NCI-H187 treated with DMSO at 0.1 percent for 48 hours (cell line): ENCODE data around the gene NOXO1.
A peak's percentile ranks its signal among the peaks of the same experiment; 100 is the strongest.

Experiments
- DNase-seq: peaks from one replicate; lab custom pipeline; 2025; lab: John Stamatoyannopoulos, UW

The NOXO1 gene

DNA sequence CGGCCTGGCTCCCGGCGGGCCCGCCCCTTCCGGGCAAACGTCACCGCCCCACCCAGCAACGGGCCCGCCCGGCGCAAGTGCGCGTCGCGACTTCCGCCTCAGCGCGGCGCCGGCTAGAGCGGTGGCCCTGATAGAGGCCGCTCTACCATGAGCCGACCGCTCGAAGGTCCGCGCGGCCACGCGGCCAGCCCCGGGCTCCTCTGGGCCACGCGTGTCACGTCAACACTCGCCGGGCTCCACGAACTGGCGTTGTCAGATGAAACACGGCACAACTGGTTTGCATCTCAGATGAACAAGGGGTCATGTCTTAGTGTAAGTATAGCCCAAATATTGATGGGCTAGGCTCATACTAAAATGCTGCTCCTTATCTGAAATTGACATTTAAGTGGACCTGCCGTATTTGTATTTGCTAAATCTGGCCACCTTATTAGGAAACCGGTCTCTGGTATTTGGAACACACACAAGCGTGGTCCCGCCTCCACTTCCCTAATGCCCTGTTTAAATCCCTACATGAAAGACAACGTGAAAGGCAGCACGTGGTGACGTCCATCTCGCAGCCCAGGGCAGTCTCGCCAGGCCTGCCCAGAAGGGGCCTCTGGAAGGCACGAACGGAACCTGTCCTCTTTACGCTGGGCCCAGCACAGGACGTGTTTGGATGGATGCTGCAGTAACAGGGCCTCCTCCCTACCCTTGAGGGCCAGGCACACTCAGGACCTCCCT, 28.7 kb upstream of the NOXO1 start, which contains the start of gene ZNF598:
Gene ZNF598, minus strand, starts transcription at position 31 of the 720 bp plus-strand sequence.
- DNase-seq: peak; percentile 48

DNA sequence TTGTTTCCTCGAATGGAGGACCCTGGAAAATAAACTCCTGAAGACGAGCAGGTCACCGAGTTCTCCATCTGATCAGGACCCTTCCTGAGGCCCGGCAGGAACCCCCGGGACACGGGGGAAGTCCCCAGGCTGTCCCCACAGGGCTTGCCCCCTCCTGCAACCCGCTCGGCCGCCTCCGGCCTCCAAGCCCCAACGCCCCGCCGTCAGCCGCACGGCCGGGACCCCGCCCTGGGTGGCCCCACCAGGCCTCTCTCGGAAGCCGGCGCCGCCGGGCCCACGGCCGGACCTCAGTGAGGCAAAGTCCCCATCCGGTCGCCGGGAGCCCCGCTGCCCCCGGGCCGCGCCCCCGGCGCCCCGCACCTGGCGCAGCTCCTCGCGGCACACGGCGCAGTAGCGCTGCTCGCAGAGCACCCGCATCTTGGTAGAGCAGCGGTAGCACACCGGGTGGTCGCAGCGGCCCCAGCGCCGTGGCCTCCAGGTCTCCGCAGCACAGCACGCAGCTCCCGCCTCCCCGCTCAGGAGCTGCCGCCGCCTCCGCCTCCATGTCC, 28.0 kb upstream of the NOXO1 start:
- no peak for DNase-seq

- DNase-seq: no peak
These were observed 27.4 kb upstream of the NOXO1 start for GRCh38 chr16:2008631-2009163.

GRCh38 chr16:2008009-2008526, 26.8 kb upstream of the NOXO1 start:
- DNase-seq: no peak

- DNase-seq: no peak
These were observed 26.0 kb upstream of the NOXO1 start for GRCh38 chr16:2007081-2007836.

DNA sequence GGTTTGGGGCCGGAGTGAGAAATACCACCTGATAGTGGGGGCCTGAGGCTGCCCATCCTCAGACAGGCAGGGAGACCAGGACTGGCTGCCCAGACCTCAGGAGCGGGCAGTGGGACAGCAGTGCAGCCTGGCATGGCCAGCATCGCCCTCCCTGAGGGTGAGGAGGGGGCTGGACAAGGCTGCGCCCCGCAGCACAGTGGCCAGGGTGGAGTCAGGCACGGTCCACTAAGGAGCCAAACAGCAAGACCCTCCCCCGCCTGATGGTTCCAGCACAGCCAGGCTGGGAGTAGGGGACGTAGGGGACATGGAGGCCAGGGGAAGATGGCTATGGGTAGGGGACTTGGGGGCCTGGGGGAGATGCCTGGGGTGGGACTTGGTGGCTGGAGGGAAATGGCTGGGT, 25.0 kb upstream of the NOXO1 start:
- no peak for DNase-seq

DNA sequence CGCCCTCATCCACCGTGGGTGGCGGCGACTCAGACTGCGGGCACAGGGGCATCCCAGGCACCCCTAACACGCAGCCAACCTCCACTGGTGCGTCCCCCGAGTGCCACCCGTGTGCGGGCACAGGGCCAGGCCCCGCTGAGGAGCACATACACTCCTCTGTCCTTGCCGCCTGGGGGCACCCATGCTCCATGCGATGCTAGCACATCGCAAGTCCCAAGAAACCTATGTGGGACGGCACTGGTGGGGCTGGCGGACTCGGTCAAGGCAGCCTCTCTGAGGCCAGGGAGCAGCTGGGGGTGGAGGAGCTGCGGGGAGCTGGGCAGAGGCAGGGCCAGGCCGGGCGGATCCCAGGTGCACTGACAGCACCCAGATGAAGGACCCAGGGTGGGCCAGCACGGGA, 24.4 kb upstream of the NOXO1 start:
- no peak for DNase-seq

DNA sequence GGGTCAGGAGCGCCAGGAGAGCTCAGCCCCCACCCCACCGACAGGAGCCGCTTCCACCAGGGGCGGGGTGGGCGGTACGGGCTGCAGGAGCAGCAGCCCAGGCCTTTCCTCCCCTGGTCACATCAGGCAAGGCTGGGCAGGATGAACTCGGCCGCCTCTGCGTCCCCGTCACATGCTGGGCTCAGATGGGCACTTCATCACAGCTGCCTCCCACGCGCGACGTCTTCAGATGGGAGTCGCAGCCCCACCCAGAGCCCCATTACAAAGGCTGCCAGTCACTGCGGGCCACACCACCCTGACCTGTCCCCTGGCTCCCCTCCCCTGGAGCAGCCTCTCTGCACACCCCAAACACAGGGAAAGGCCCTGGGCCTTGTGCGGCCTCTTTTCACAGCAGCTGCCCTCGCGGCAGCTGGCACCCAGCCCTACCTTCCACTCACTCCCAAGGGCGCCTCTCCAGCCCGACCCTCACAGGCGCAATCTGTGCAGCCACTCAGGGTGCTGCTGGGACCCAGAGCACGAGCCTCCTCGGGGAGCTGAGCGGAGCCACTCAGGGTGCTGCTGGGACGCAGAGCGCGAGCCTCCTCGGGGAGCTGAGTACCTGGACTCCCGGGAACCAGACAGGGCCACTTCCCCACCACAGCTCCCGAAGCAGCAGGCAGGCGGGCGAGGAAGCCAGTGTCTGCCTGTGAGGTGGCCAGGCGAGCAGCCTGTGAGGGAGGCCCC, 23.7 kb upstream of the NOXO1 start:
- no peak for DNase-seq

DNA sequence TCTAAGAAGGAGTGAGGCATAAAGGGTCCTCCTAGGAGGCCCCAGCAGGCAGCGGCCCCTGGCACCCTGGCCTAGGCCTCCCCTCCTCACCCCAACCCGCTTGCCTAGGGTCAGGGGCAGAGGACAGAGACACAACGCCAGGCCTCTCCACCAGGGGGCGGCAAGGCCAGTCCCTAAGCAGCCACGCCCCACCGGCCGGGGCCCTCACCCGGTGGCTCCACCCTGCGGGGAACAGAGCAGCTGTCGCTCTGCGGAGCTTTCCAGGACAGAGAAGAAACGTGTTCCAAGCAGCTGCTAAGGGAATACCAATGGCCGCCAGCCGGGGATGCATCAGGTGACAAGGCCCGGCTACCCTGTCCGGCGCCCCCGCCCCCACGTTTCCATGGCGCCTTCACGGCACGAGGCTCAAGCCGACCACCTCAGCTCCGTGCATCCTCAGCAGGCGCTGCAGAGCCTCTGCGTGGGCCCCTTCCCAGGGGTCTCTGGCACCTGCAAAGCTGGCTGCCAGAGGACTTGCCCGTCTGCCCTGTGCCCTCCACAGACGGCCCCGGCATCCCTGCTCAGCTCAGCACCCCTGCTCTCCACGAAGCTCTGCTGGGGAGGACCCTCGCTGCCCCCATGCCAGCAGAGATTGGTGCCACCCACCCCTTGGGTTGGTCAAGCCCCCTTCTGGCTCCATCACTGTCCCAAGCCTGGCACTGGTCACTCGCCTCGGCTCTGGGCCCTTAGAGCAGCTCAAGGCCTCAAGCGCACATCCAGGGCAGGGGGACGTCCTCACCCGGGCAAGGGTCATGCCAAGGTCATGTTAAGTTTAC, 22.8 kb upstream of the NOXO1 start:
- peak; percentile 85 for DNase-seq

GRCh38 chr16:2003231-2003826, 22.1 kb upstream of the NOXO1 start:
- DNase-seq: no peak

DNA sequence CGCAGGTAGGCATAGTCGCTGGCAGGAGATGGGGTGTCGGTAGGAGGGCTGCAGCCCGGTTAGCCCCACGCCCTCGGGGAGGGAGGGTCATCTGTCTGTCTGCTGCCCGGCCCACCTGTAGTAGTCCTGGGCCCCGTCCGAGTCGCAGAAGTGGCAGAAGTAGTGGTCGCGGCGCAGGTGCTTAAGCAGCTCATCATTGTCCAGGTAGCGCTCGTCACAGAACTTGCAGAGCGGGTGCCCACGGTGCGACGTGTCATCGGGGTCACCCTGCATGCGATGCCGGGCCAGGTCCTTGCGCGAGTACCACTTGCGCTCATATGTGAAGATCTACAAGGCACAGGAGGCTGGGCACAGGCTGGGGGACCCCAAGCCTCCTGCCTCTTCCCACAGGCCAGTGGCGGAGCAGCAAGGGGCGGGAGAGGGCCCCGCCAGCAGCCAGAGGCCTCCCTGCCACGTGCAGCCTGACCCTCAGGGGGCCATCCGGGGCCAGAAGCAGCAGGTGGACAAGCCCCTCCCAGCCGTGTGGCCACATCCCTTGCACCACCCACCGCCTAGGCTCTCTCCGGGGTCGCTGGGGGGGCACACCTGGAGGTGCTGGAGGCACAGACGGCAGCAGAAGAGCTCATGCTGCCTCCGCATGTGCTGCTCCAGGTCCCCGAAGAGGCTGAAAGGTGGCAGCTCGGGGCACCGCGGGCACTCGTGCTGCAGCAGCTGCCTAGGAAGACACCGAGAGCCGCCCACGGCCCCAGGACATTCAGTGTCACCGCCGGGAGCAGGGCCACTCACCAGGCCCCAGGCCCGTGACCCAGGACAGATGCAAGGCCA, 21.3 kb upstream of the NOXO1 start:
- DNase-seq: no peak

- no peak for DNase-seq
These were observed 20.4 kb upstream of the NOXO1 start for GRCh38 chr16:2001456-2002355.

GRCh38 chr16:2001035-2001434, 19.8 kb upstream of the NOXO1 start:
- DNase-seq: no peak

GRCh38 chr16:1999866-2000514, 18.7 kb upstream of the NOXO1 start:
- no peak for DNase-seq

DNA sequence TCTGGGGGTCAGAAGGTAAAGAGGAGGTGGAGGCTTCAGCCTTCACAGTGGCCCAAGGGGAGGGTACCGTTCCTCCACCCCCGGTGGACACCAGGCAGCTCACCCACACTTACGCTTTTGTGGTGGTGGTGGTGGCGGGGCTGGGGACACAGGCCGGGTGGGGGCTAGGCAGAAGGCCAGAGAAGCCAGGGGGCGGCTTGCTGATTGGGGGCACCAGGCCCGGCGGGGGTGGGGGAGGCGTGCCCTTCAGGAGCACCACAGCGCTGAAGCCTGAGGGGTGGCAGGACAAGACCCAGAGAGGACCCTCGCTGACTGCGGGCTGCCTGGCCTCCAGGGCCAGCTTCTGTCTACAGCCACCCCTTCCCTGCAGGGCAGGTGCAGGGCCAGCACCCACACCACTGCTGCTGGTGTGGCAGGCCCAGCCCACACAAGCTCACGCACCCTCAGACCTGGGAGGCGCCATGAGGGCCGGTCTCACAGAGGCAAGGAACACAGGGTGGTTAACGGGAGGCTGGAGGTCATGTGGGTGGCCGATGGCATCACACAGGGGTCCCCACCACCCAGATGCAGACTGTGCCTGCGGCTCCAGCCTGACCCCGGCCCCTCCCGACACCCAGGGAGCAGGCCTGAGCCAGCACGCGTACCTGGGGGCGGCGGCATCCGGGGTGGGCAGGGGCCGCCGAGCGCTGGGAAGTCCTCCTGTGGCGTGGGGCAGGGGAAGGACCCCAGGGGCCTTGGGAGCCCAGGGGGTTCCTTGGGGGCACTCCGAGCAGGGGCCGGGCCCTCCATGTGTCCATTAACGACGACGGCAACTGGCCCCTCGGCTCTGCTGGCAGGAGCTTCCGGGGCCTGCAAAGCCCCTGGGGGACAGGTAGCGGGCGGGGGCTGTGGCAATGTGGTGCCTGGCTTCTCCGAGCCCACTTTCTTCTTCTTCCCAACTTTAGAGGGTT, 17.9 kb upstream of the NOXO1 start:
- DNase-seq: no peak

- DNase-seq: no peak
These were observed 17.1 kb upstream of the NOXO1 start for GRCh38 chr16:1998360-1998835.
